IgD-negative memory B cell (primary cell): ENCODE data around the gene NDUFA7. TPM values are rescaled to one million over a fixed set of nuclear protein-coding genes. Genes with fewer than 3 reads are reported as not detected.
A peak's percentile ranks its signal among the peaks of the same experiment; 100 is the strongest.
"Not testable (repeated sequence)": the region's sequence is repeated elsewhere in the genome, so short reads cannot be mapped to it uniquely, and the experiment has no call there.

Experiments
- H3K27ac Mint-ChIP-seq, 3 donors: one replicate each; pipeline ENCODE4 v1.8.0; 2020 to 2022; ENCODE audit warnings: mild to moderate bottlenecking in 3 of 3, mixed read lengths in 3 of 3, moderate library complexity in 1 of 3
- H3K27me3 Mint-ChIP-seq: one replicate; pipeline ENCODE4 v1.8.0; 2021; ENCODE audit warnings: mixed read lengths
- H3K36me3 Mint-ChIP-seq: one replicate; pipeline ENCODE4 v1.8.0; 2020; ENCODE audit warnings: mild to moderate bottlenecking, mixed read lengths
- H3K4me1 Mint-ChIP-seq, 3 donors: one replicate each; pipeline ENCODE4 v1.8.0; 2020 to 2022; ENCODE audit warnings: mixed read lengths in 3 of 3, mild to moderate bottlenecking in 1 of 3
- H3K4me3 Mint-ChIP-seq, 4 donors: one replicate each; pipeline ENCODE4 v1.8.0; 2020 to 2022; ENCODE audit warnings: mild to moderate bottlenecking in 4 of 4, mixed read lengths in 4 of 4, moderate library complexity in 3 of 4
- H3K9me3 Mint-ChIP-seq, 3 donors: one replicate each; pipeline ENCODE4 v1.8.0; 2020 to 2021; ENCODE audit warnings: mixed read lengths in 3 of 3, mild to moderate bottlenecking in 1 of 3
- polyA plus RNA-seq: library from polyadenylated mRNA; unstranded; fragments of 300-500 nt; fragmentation: Illumina TruSeq; gene quantifications from one replicate; pipeline ENCODE4 v1.2.3, GENCODE V29; 2021

Gene NDUFA7
- polyA plus RNA-seq, 1 donor from 2014 or later: 141 TPM

- not testable (repeated sequence) for H3K36me3 Mint-ChIP-seq, H3K4me1 Mint-ChIP-seq, H3K27ac Mint-ChIP-seq, H3K27me3 Mint-ChIP-seq, H3K9me3 Mint-ChIP-seq
- H3K4me3 Mint-ChIP-seq: peak overlapping the region in 1 of 4 donors; percentile 57
Observed at GRCh38 chr19:8314981-8315640, 6.1 kb downstream of the NDUFA7 start.

- Mint-ChIP-seq H3K27ac (no peak overlapping the region), H3K4me3 (no peak overlapping the region)
Observed at GRCh38 chr19:8311461-8312260, 9.5 kb downstream of the NDUFA7 start.

GRCh38 chr19:8310342-8311055 is 10.7 kb downstream of the NDUFA7 start:
- Mint-ChIP-seq H3K27ac (no peak overlapping the region), H3K27me3 (no peaks in the 10 kb centered on the region), H3K4me3 (no peak overlapping the region), H3K36me3 (peaks cover 2% of the 10 kb centered on the region), H3K4me1 (peaks cover 15 to 24% (median 18%) of the 10 kb centered on the region in 3 donors), H3K9me3 (no peaks in the 10 kb centered on the region)

More at GRCh38 chr19:8311461-8312260, 9.5 kb downstream of the NDUFA7 start:
- no peaks in the 10 kb centered on the region for H3K27me3 Mint-ChIP-seq
- peaks cover 14 to 16% (median 15%) of the 10 kb centered on the region in 3 donors for H3K4me1 Mint-ChIP-seq
- H3K9me3 Mint-ChIP-seq: no peaks in the 10 kb centered on the region
- H3K36me3 Mint-ChIP-seq: peaks cover 2% of the 10 kb centered on the region

GRCh38 chr19:8308891-8309291 is 12.3 kb downstream of the NDUFA7 start:
- Mint-ChIP-seq H3K9me3 (no peaks in the 10 kb centered on the region), H3K36me3 (no peaks in the 10 kb centered on the region), H3K4me3 (peak overlapping the region; percentile 86 to 98 (median 92)), H3K27me3 (no peaks in the 10 kb centered on the region), H3K27ac (peak overlapping the region in 2 of 3 donors; percentile 65 to 89), H3K4me1 (peaks cover 15 to 24% (median 18%) of the 10 kb centered on the region in 3 donors)

- no peaks in the 10 kb centered on the region for H3K36me3 Mint-ChIP-seq
- peak within 1 kb of the TSS; percentile 86 to 98 (median 92) for H3K4me3 Mint-ChIP-seq
- peaks cover 15 to 24% (median 18%) of the 10 kb centered on the region in 3 donors for H3K4me1 Mint-ChIP-seq
- peak within 1 kb of the TSS; percentile 65 to 89 (median 89) for H3K27ac Mint-ChIP-seq
- no peaks in the 10 kb centered on the region for H3K27me3 Mint-ChIP-seq
- no peaks in the 10 kb centered on the region for H3K9me3 Mint-ChIP-seq
Observed at GRCh38 chr19:8307965-8308866, 13.0 kb downstream of the NDUFA7 start, which contains the start of gene CD320. CD320 (minus strand) TSS chr19:8308358; CDS start chr19:8308290, 68 bp downstream.

- Mint-ChIP-seq H3K36me3 (no peaks in the 10 kb centered on the region), H3K4me1 (peaks cover 15 to 24% (median 18%) of the 10 kb centered on the region in 3 donors), H3K27ac (peak overlapping the region in 2 of 3 donors; percentile 89), H3K9me3 (no peaks in the 10 kb centered on the region), H3K27me3 (no peaks in the 10 kb centered on the region), H3K4me3 (peak overlapping the region; percentile 86 to 98 (median 92))
Observed at GRCh38 chr19:8307400-8307964, 13.7 kb downstream of the NDUFA7 start.

GRCh38 chr19:8306235-8307054 is 14.7 kb downstream of the NDUFA7 start:
- Mint-ChIP-seq H3K4me1 (peaks cover 15 to 24% (median 18%) of the 10 kb centered on the region in 3 donors), H3K9me3 (no peaks in the 10 kb centered on the region), H3K27me3 (no peaks in the 10 kb centered on the region), H3K4me3 (peak overlapping the region; percentile 86 to 98 (median 92)), H3K36me3 (peaks cover 2% of the 10 kb centered on the region), H3K27ac (peak overlapping the region; percentile 57 to 89 (median 85))

- no peaks in the 10 kb centered on the region for H3K9me3 Mint-ChIP-seq
- peaks cover 15 to 24% (median 18%) of the 10 kb centered on the region in 3 donors for H3K4me1 Mint-ChIP-seq
- H3K27me3 Mint-ChIP-seq: no peaks in the 10 kb centered on the region
- H3K27ac Mint-ChIP-seq: peak overlapping the region in 2 of 3 donors; percentile 57 to 85
- H3K36me3 Mint-ChIP-seq: peaks cover 2% of the 10 kb centered on the region
- peak overlapping the region in 2 of 4 donors; percentile 30 to 91 for H3K4me3 Mint-ChIP-seq
Observed at GRCh38 chr19:8305798-8306197, 15.4 kb downstream of the NDUFA7 start.

- no peak overlapping the region for H3K27ac Mint-ChIP-seq
- H3K4me3 Mint-ChIP-seq: peak overlapping the region in 1 of 4 donors; percentile 91
Observed at GRCh38 chr19:8304841-8305621, 16.1 kb downstream of the NDUFA7 start.

GRCh38 chr19:8302734-8303133 is 18.4 kb downstream of the NDUFA7 start:
- Mint-ChIP-seq H3K4me1 (peaks cover 6 to 14% (median 12%) of the 10 kb centered on the region in 3 donors), H3K4me3 (no peak overlapping the region), H3K27ac (no peak overlapping the region), H3K9me3 (no peaks in the 10 kb centered on the region), H3K27me3 (no peaks in the 10 kb centered on the region), H3K36me3 (peaks cover 2% of the 10 kb centered on the region)

More at GRCh38 chr19:8304841-8305621, 16.1 kb downstream of the NDUFA7 start:
- H3K9me3 Mint-ChIP-seq: no peaks in the 10 kb centered on the region
- no peaks in the 10 kb centered on the region for H3K27me3 Mint-ChIP-seq
- peaks cover 15 to 24% (median 18%) of the 10 kb centered on the region in 3 donors for H3K4me1 Mint-ChIP-seq
- H3K36me3 Mint-ChIP-seq: peaks cover 2% of the 10 kb centered on the region

GRCh38 chr19:8302357-8302691 is 18.9 kb downstream of the NDUFA7 start:
- Mint-ChIP-seq H3K36me3 (peaks cover 2% of the 10 kb centered on the region), H3K27ac (no peak overlapping the region), H3K27me3 (no peaks in the 10 kb centered on the region), H3K4me3 (no peak overlapping the region), H3K4me1 (peaks cover 2 to 10% (median 9%) of the 10 kb centered on the region in 3 donors), H3K9me3 (no peaks in the 10 kb centered on the region)

- H3K27ac Mint-ChIP-seq, H3K9me3 Mint-ChIP-seq, H3K4me3 Mint-ChIP-seq, H3K36me3 Mint-ChIP-seq, H3K4me1 Mint-ChIP-seq, H3K27me3 Mint-ChIP-seq: not testable (repeated sequence)
Observed at GRCh38 chr19:8291337-8291736, 29.8 kb downstream of the NDUFA7 start.

GRCh38 chr19:8276508-8276907 is 44.7 kb downstream of the NDUFA7 start:
- not testable (repeated sequence) for H3K9me3 Mint-ChIP-seq, H3K27me3 Mint-ChIP-seq, H3K36me3 Mint-ChIP-seq, H3K27ac Mint-ChIP-seq, H3K4me3 Mint-ChIP-seq, H3K4me1 Mint-ChIP-seq
